SK-N-SH treated with all-trans-retinoic acid at 6 μM for 48 hours (cell line): Measurements from ENCODE around the gene KIF2A.

ENCODE experiments used
- ATAC-seq: fragments of 200-7000 bp; cut with Tn5 transposase; 3 replicates; pipeline ENCODE4 v1.9.1; 2020; ENCODE audit warnings: mild to moderate bottlenecking, moderate library complexity
- ARNTL ChIP-seq: fragments of 450-650 bp; formaldehyde crosslinking; IDR thresholded peaks from 2 replicates; pipeline ENCODE4 v1.5.0; 2020; ENCODE audit warnings: low read depth, mild to moderate bottlenecking, moderate library complexity, borderline replicate concordance
- BACH2 ChIP-seq: fragments of 250-450 bp; sonication (Bioruptor Pico); IDR thresholded peaks from 2 replicates; pipeline ENCODE4 v1.9.0; 2021; ENCODE audit warnings: mild to moderate bottlenecking, borderline replicate concordance
- CREB5 ChIP-seq: fragments of 250-450 bp; sonication (Bioruptor Pico); IDR thresholded peaks from 2 replicates; pipeline ENCODE4 v1.5.1; 2020; ENCODE audit warnings: low read depth, mild to moderate bottlenecking, moderate library complexity
- CSDC2 ChIP-seq: fragments of 250-450 bp; sonication (Bioruptor Pico); IDR thresholded peaks from 2 replicates; pipeline ENCODE4 v1.5.0; 2020; ENCODE audit warnings: mild to moderate bottlenecking, moderate library complexity
- ESRRG ChIP-seq: fragments of 250-450 bp; sonication (Bioruptor Pico); IDR thresholded peaks from 2 replicates; pipeline ENCODE4 v1.6.1; 2021; ENCODE audit warnings: mild to moderate bottlenecking
- GLIS3 ChIP-seq: fragments of 250-450 bp; sonication (Bioruptor Pico); IDR thresholded peaks from 2 replicates; pipeline ENCODE4 v1.5.0; 2020; ENCODE audit warnings: mild to moderate bottlenecking, moderate library complexity
- ISL1 ChIP-seq: fragments of 250-450 bp; sonication (Bioruptor Pico); IDR thresholded peaks from 2 replicates; pipeline ENCODE4 v2.1.2; 2022; ENCODE audit warnings: mild to moderate bottlenecking, moderate library complexity
- OSR1 ChIP-seq: fragments of 250-450 bp; sonication (Bioruptor Pico); IDR thresholded peaks from 2 replicates; pipeline ENCODE4 v1.8.0; 2022; ENCODE audit warnings: moderate library complexity, mild to moderate bottlenecking, inconsistent platforms
- POU6F1 ChIP-seq: fragments of 250-450 bp; sonication (Bioruptor Pico); IDR thresholded peaks from 2 replicates; pipeline ENCODE4 v1.8.0; 2021; ENCODE audit warnings: low read depth, mild to moderate bottlenecking, moderate library complexity, borderline replicate concordance
- PPARA ChIP-seq: fragments of 250-450 bp; sonication (Bioruptor Pico); IDR thresholded peaks from 2 replicates; pipeline ENCODE4 v1.5.0; 2020; ENCODE audit warnings: mild to moderate bottlenecking, borderline replicate concordance
- RARB ChIP-seq: fragments of 250-450 bp; sonication (Bioruptor Pico); IDR thresholded peaks from 2 replicates; pipeline ENCODE4 v1.8.0; 2021; ENCODE audit warnings: mild to moderate bottlenecking, moderate library complexity
- SNAI2 ChIP-seq: fragments of 250-450 bp; sonication (Bioruptor Pico); IDR thresholded peaks from 2 replicates; pipeline ENCODE4 v1.5.0; 2020; ENCODE audit warnings: mild to moderate bottlenecking, moderate library complexity
- TCF4 ChIP-seq: fragments of 250-450 bp; sonication (Bioruptor Pico); IDR thresholded peaks from 2 replicates; pipeline ENCODE4 v1.8.0; 2021; ENCODE audit warnings: mild to moderate bottlenecking, moderate library complexity, borderline replicate concordance
- TOX ChIP-seq: fragments of 250-450 bp; sonication (Bioruptor Pico); IDR thresholded peaks from 2 replicates; pipeline ENCODE4 v1.8.0; 2021; ENCODE audit warnings: mild to moderate bottlenecking, moderate library complexity, borderline replicate concordance
- TSHZ2 ChIP-seq: fragments of 250-450 bp; sonication (Bioruptor Pico); IDR thresholded peaks from 2 replicates; pipeline ENCODE4 v1.5.0; 2020; ENCODE audit warnings: mild to moderate bottlenecking, moderate library complexity
- ZC3H10 ChIP-seq: fragments of 250-450 bp; sonication (Bioruptor Pico); IDR thresholded peaks from 2 replicates; pipeline ENCODE4 v1.5.1; 2021; ENCODE audit warnings: mild to moderate bottlenecking, moderate library complexity
- ZFP3 ChIP-seq: fragments of 250-450 bp; sonication (Bioruptor Pico); IDR thresholded peaks from 2 replicates; pipeline ENCODE4 v1.5.0; 2020; ENCODE audit warnings: mild to moderate bottlenecking, moderate library complexity
- ZFP30 ChIP-seq: fragments of 450-650 bp; formaldehyde crosslinking; IDR thresholded peaks from 2 replicates; pipeline ENCODE4 v1.5.0; 2022; ENCODE audit warnings: mild to moderate bottlenecking, moderate library complexity
- ZNF565 ChIP-seq: fragments of 450-650 bp; formaldehyde crosslinking; conservative IDR thresholded peaks from 2 replicates; pipeline ENCODE4 v1.5.0; 2020; ENCODE audit warnings: low read depth, mild to moderate bottlenecking, moderate library complexity
- ZNF70 ChIP-seq: fragments of 450-650 bp; formaldehyde crosslinking; IDR thresholded peaks from 2 replicates; pipeline ENCODE4 v1.5.0; 2020; ENCODE audit warnings: mild to moderate bottlenecking, moderate library complexity
- ZNF8 ChIP-seq: fragments of 450-650 bp; formaldehyde crosslinking; IDR thresholded peaks from 2 replicates; pipeline ENCODE4 v1.5.0; 2020; ENCODE audit warnings: mild to moderate bottlenecking, moderate library complexity
- TF ChIP-seq, protein P1 (sequence below): fragments of 250-450 bp; sonication (Bioruptor Pico); IDR thresholded peaks from 2 replicates; pipeline ENCODE4 v1.8.0; 2020; ENCODE audit warnings: mild to moderate bottlenecking, moderate library complexity, borderline replicate concordance
- TF ChIP-seq, protein P2 (sequence below): fragments of 250-450 bp; sonication (Bioruptor Pico); IDR thresholded peaks from 2 replicates; pipeline ENCODE4 v1.5.1; 2021; ENCODE audit warnings: mild to moderate bottlenecking, moderate library complexity

Gene KIF2A

DNA sequence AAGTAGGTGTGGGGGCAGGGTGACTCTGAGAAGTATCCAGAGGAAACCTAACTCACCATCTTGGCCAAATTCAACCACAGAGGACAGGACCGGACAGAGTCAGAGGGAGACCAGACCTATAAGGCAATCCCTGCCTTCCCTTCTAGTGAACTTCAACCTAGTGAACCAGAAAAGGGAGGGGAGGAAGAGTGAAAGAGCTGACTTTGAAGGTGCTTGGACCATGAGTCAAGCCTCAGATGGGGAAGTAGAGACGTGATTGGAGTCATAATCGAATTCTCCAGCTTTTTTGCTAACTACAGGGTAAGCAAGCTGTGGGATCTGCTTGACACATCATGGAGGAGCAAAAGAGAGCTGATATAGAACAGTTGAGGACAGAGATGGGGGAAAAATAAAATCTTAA, 18.8 kb upstream of the KIF2A start:
- ATAC-seq: no peak

DNA sequence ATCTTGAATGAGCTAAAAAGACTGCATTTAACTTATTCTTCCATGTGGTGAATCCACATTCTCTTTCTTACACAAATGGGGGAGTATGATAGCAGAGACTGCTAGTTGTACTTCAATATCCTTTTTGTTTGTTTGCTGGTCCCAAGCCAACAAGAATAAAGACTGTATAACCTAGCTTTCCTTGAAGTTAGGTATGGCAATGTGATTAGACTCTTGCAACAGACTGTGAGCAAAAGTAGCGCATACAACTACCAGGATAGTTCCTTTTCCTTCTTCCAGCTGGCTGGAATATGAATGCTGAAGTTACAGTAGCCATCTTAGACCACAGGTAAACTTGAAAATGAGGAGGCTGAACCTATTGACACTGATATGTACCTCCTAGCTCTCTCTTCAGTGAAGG, 17.9 kb upstream of the KIF2A start:
- no peak for ATAC-seq
- TF ChIP-seq BACH2 (CRISPR knock-in tag) (no peak), ZFP3 (CRISPR knock-in tag) (no peak), TOX (CRISPR knock-in tag) (no peak), ISL1 (CRISPR knock-in tag) (no peak), GLIS3 (no peak), ZNF565 (CRISPR knock-in tag) (no peak), PPARA (no peak), ZFP30 (CRISPR knock-in tag) (no peak), POU6F1 (no peak), ESRRG (CRISPR knock-in tag) (no peak)
- TF ChIP-seq, protein P1, sequence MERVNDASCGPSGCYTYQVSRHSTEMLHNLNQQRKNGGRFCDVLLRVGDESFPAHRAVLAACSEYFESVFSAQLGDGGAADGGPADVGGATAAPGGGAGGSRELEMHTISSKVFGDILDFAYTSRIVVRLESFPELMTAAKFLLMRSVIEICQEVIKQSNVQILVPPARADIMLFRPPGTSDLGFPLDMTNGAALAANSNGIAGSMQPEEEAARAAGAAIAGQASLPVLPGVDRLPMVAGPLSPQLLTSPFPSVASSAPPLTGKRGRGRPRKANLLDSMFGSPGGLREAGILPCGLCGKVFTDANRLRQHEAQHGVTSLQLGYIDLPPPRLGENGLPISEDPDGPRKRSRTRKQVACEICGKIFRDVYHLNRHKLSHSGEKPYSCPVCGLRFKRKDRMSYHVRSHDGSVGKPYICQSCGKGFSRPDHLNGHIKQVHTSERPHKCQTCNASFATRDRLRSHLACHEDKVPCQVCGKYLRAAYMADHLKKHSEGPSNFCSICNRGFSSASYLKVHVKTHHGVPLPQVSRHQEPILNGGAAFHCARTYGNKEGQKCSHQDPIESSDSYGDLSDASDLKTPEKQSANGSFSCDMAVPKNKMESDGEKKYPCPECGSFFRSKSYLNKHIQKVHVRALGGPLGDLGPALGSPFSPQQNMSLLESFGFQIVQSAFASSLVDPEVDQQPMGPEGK (CRISPR knock-in tag): no peak

More for the DNA sequence above, 18.8 kb upstream of the KIF2A start:
- TF ChIP-seq OSR1 (CRISPR knock-in tag) (no peak), TOX (CRISPR knock-in tag) (no peak), ZFP30 (CRISPR knock-in tag) (no peak), ARNTL (CRISPR knock-in tag) (no peak), ZNF565 (CRISPR knock-in tag) (no peak), ZC3H10 (CRISPR knock-in tag) (no peak), ZNF8 (CRISPR knock-in tag) (no peak), ISL1 (CRISPR knock-in tag) (no peak), TCF4 (no peak), CSDC2 (no peak), ZNF70 (CRISPR knock-in tag) (no peak), GLIS3 (no peak), CREB5 (CRISPR knock-in tag) (no peak), TSHZ2 (CRISPR knock-in tag) (no peak), ZFP3 (CRISPR knock-in tag) (no peak), SNAI2 (CRISPR knock-in tag) (no peak), RARB (CRISPR knock-in tag) (no peak), POU6F1 (no peak)
- TF ChIP-seq, protein P1 (CRISPR knock-in tag): no peak
- TF ChIP-seq, protein P2, sequence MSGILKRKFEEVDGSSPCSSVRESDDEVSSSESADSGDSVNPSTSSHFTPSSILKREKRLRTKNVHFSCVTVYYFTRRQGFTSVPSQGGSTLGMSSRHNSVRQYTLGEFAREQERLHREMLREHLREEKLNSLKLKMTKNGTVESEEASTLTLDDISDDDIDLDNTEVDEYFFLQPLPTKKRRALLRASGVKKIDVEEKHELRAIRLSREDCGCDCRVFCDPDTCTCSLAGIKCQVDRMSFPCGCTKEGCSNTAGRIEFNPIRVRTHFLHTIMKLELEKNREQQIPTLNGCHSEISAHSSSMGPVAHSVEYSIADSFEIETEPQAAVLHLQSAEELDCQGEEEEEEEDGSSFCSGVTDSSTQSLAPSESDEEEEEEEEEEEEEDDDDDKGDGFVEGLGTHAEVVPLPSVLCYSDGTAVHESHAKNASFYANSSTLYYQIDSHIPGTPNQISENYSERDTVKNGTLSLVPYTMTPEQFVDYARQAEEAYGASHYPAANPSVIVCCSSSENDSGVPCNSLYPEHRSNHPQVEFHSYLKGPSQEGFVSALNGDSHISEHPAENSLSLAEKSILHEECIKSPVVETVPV (CRISPR knock-in tag): no peak
